Measurements from ENCODE around the gene DNAI1. TPM values are rescaled to one million over a fixed set of nuclear protein-coding genes. Genes with fewer than 3 reads are reported as not detected.
A peak's percentile ranks its signal among the peaks of the same experiment; 100 is the strongest.

The DNAI1 gene
- total and polyA plus RNA-seq, 2 experiments from 2014 or later: 0.57 TPM; not detected in 1

- Histone ChIP-seq H3K79me2 (no peaks in the 10 kb centered on the region), H2AFZ (no peak overlapping the region), H3K9me2 (replicated peaks; ENCODE audit: insufficient read depth) (no peaks in the 10 kb centered on the region), H3K4me3 (no peak overlapping the region), H3K4me1 (ENCODE audit: insufficient read depth) (no peaks in the 10 kb centered on the region), H4K20me1 (ENCODE audit: insufficient read depth, poor library complexity, severe bottlenecking) (no peaks in the 10 kb centered on the region), H3K9me3 (ENCODE audit: low read depth) (no peaks in the 10 kb centered on the region), H3K27me3 (peaks cover 15% of the 10 kb centered on the region), H3K27ac (no peak overlapping the region), H3K4me2 (no peak overlapping the region), H3K36me3 (replicated peaks; ENCODE audit: insufficient read depth, low read depth) (no peaks in the 10 kb centered on the region)
- TF ChIP-seq EZH2phosphoT487 (IDR thresholded peaks at IDR 0.05; ENCODE audit: low read depth, severe bottlenecking, unreplicated experiment) (no peak), EZH2 (IDR thresholded peaks at IDR 0.05; ENCODE audit: borderline replicate concordance) (no peak), CTCF (IDR thresholded peaks at IDR 0.05; ENCODE audit: poor library complexity) (no peak)
- WGBS (ENCODE audit: low lambda C conversion rate, missing lambda C conversion rate): 98% methylated on average over 11 of the region's 11 CpGs
- DNase-seq (ENCODE audit: low spot score): no peak
Measured at GRCh38 chr9:34521406-34522045, 62.9 kb downstream of the DNAI1 start.

- no peaks in the 10 kb centered on the region for H3K9me2 ChIP-seq (replicated peaks; ENCODE audit: insufficient read depth)
- no peak overlapping the region for H3K27ac ChIP-seq
- no peak for TF ChIP-seq EZH2phosphoT487 (IDR thresholded peaks at IDR 0.05; ENCODE audit: low read depth, severe bottlenecking, unreplicated experiment)
- TF ChIP-seq EZH2 (IDR thresholded peaks at IDR 0.05; ENCODE audit: borderline replicate concordance): no peak
- no peak for TF ChIP-seq CTCF (IDR thresholded peaks at IDR 0.05; ENCODE audit: poor library complexity)
- no peak overlapping the region for H3K4me3 ChIP-seq
- H3K4me1 ChIP-seq (ENCODE audit: insufficient read depth): no peaks in the 10 kb centered on the region
- no peaks in the 10 kb centered on the region for H3K9me3 ChIP-seq (ENCODE audit: low read depth)
- peaks cover 15% of the 10 kb centered on the region for H3K27me3 ChIP-seq
- no peaks in the 10 kb centered on the region for H4K20me1 ChIP-seq (ENCODE audit: insufficient read depth, poor library complexity, severe bottlenecking)
- H3K4me2 ChIP-seq: peak overlapping the region; percentile 83
- WGBS (ENCODE audit: low lambda C conversion rate, missing lambda C conversion rate): 26% methylated on average over 22 of the region's 31 CpGs
- no peaks in the 10 kb centered on the region for H3K36me3 ChIP-seq (replicated peaks; ENCODE audit: insufficient read depth, low read depth)
- no peaks in the 10 kb centered on the region for H3K79me2 ChIP-seq
- H2AFZ ChIP-seq: peak overlapping the region; percentile 54
- DNase-seq (ENCODE audit: low spot score): no peak
Measured at GRCh38 chr9:34522091-34522887, 63.7 kb downstream of the DNAI1 start.

- Histone ChIP-seq H3K27ac (no peak within 1 kb of the TSS), H2AFZ (peak within 1 kb of the TSS; percentile 54), H3K36me3 (replicated peaks; ENCODE audit: insufficient read depth, low read depth) (no peaks in the 10 kb centered on the region), H3K4me3 (no peak within 1 kb of the TSS), H3K27me3 (peaks cover 15% of the 10 kb centered on the region), H3K4me1 (ENCODE audit: insufficient read depth) (no peaks in the 10 kb centered on the region), H4K20me1 (ENCODE audit: insufficient read depth, poor library complexity, severe bottlenecking) (no peaks in the 10 kb centered on the region), H3K9me2 (replicated peaks; ENCODE audit: insufficient read depth) (no peaks in the 10 kb centered on the region), H3K79me2 (no peaks in the 10 kb centered on the region), H3K4me2 (peak within 1 kb of the TSS; percentile 83), H3K9me3 (ENCODE audit: low read depth) (no peaks in the 10 kb centered on the region)
- DNase-seq (ENCODE audit: low spot score): peak; percentile 94
- no peak for TF ChIP-seq EZH2phosphoT487 (IDR thresholded peaks at IDR 0.05; ENCODE audit: low read depth, severe bottlenecking, unreplicated experiment)
- no peak for TF ChIP-seq CTCF (IDR thresholded peaks at IDR 0.05; ENCODE audit: poor library complexity)
- TF ChIP-seq EZH2 (IDR thresholded peaks at IDR 0.05; ENCODE audit: borderline replicate concordance): no peak
- WGBS (ENCODE audit: low lambda C conversion rate, missing lambda C conversion rate): 6% methylated on average over 43 of the region's 63 CpGs
Measured at GRCh38 chr9:34522971-34523797, 64.6 kb downstream of the DNAI1 start, which contains the start of gene ENHO. Gene ENHO, minus strand, starts transcription at chr9:34522990. Its CDS starts 1,295 bp downstream, at chr9:34521695.

All from hepatocyte (in vitro differentiated cells).